NCI-H748 treated with DMSO at 0.1 percent for 48 hours (cell line): ENCODE results near the gene ECT2L.

ENCODE experiments used
- DNase-seq: peaks from one replicate; lab custom pipeline; 2025; lab: John Stamatoyannopoulos, UW

Gene ECT2L

DNA sequence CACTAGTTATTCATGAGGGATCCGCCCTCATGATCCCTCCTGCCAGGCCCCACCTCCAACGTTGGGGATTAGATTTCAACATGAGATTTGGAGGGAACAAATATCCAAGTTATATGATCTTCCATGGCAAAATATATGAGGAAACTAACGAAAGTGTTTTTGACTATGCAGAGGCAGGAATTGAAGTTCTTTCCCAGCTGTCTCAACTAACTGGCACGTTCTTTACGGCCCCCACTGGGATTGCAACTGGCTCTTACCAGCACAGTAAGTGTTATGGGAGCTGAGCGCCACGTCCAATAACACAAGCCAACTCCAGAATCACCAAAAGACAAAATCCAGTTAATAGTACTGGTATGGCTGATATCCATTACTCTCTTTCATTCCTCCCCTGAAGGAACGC is 66.6 kb downstream of the ECT2L start:
- no peak for DNase-seq

DNA sequence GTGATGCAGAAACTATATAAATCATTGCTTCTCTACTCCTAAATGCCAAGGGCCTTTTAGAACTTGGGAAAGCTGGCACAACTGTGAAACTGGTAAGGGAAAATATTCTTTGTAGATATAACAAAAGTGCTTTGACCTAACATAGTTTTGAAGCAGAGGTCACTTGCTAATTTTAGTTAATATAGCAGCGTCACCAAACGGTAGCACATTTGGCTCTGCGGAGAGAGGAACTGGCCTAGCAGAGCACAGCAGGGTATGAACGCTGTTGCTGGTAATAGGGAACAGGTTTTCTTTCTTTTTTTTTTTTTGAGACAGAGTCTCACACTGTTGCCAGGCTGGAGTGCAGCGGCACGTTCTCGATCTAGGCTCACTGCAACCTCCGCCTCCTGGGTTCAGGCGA is 67.4 kb downstream of the ECT2L start:
- DNase-seq = no peak

DNA sequence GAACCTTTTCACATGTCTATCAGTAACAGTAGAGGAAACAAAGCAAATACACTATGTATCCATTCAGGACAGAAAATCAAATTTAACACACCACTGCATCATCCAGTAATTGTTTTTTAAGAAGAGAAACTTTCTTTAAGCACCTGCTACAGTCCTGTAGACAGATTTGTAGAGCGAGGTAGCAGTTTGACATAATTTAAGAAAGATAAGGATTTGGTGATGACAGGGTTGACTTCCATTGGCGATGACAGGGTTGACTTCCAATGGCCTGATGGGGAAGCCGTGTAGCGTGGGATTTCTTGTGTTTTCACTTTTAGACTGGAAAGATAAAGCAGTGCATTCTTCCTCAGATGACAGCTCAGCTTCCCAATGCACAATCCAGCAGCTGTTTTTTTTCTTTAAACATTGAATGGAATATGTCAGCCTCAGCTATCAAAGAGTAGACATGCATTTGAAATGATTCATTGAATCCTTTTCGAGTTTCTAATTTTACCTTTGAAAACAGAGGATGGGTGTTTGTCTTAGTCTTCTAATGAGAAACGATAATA is 68.5 kb downstream of the ECT2L start:
- no peak for DNase-seq

DNA sequence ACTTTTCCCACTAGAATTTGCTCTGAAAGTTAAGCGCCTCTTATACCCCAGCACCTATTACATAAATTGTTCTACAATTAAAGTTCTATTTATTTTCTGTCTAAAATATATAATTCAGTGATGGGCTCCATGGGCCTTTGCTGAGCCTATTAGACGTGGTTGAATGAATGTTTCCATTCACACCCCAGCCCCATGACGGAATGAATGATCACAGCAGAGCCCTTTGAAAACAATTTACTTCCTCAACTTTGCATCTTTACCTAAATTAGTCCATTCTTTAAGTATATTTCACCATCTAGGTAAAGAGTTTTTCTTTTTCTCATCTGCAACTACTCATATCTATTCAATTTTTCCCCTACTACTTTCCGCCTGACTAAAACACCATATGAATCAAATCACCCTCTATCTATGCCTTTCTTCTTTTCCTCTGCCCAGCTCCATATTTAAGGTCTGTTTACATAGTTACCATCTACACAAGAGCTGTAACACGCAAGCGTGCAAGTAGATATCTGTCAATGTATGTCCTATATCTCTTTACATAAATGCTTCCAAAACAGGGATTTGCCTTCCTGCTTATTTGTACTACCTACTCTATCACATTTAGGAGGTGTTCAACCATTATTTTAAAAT is 69.7 kb downstream of the ECT2L start:
- DNase-seq = no peak

DNA sequence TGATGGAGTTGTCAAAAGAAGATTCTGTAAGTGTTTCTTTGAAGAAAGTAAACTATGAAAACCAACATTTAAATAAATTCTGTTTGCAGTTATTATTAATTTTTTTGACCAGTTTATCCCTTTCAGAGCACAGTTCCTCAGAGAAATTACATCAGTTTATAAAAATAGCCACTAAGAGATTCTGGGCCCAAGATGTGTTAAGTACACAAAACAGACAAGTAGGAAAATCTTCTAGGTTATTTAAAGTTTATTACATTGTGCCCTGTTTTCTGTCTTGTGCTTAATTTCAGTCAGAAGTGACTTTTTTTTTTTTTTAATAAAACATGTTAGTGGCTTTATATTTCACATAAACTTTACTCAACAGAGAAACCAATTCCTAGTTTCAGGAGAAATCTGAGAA is 72.3 kb downstream of the ECT2L start:
- DNase-seq = no peak

DNA sequence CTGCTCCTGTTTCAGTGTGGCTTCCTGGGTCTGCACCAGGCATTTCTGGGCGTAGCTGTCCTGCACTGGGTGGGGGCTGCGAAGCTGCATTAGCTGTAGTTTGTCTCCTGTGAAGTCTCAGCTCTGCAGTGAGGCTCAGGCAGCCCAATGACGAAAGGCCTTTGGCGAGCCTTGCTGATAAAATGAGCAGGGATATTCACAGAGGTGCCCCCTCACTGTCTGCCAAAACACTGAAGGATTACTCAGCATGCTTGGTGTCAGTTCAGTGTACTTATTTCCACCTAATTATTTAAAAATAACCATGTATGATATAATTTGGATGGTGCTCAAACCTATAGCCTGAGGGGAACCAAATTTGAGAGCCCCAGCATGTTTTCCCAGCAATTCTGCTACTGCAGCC is 73.5 kb downstream of the ECT2L start:
- no peak for DNase-seq

DNA sequence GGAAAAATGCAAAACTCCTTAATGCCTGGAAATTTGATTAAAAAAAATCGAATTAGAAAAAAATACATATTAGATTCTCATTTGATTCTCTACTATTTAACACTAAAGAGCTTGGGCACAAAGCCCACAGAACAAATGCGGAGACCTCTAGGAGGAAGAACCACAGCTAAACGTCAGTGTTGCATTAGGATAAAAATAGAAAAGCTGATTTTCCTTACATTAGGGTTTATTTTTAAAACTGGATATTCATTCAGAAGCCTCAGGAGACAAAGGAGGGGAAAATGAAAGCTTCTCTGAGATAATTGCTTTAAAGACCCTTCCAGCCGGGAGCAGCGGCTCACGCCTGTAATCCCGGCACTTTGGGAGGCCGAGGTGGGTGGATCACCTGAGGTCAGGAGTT is 77.3 kb downstream of the ECT2L start:
- DNase-seq = no peak

DNA sequence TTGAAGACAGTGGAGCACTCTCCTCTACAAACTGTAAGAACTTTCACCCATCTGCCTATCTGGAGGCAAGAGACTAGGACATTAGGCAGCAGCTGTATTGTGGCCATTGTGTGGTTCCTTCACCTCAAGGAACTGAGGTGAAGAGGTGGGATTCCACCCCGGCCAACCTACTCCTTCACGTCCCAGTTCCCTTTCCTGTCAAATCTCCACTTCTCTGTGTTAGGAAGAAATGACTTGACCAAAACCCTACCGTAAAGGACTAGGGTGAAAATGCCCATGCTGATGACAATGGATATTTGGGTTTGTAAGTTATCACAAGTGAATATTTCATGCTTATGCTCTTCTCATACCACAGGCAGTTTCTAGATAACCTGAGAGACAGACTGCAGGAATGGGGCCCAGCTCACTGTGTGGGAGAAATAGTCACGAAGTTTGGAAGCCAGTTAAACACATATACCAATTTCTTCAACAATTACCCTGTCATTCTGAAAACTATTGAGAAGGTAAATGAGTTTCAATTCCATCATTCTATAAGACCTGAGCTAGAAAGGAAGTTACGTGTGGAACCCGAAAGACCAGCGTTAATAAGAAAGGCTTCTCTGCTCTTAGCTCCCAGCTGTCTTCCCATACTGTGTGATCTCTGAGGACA is 86.6 kb downstream of the ECT2L start:
- DNase-seq = no peak

DNA sequence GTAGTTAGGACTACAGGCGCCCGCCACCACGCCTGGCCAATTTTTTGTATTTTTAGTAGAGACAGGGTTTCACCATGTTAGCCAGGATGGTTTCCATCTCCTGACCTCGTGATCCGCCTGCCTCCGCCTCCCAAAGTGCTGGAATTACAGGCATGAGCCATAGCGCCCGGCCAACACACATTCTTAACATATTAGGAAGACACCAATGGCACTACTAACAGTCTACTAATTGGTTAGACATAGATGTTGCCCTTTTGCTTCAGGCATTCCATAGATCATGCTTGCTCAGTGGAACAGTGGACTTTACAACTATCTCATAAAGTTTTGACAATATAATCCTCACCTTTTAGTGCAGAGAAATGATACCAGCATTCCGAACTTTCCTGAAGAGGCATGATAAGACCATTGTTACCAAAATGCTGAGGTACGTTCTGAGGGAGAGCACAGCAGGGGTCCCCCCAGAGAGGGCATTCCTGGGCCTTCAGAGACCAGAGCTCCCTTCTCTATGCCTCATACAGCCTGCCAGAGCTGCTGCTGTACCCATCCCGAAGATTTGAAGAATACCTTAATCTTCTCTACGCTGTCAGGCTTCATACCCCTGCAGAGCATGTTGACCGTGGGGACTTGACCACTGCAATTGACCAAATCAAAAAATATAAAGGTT is 89.4 kb downstream of the ECT2L start:
- no peak for DNase-seq

DNA sequence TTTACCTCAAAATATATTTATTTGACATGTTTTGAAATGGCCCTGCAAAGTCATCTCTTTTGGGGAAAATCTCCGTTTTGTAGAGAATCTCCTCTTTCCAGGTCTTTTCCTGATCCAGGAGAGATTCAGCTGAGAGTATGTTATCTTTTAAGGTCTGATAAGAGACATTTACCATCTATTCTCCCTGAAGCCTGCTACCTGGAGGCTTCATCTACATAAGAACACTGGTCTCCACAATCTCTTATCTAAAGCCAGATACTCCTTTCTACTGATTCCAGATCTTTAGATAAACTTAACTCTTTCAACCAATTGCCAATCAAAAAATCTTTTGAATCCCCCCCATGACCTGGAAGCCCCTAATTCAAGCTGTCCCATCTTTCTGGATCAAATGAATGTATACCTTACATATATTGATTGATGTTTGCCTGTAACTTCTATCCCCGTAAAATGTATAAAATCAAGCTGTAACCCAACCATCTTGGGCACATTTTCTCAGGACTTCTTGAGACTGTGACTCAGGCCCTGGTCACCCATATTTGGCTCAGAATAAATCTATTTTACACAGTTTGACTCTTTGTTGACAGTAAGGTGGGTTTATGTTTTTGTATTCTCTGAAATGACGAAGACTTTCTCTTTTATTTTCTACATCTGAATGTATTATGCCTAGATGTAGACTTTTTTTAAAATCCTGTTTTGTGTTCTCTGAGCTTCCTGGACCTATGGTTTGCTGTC is 95.5 kb downstream of the ECT2L start:
- DNase-seq = no peak

DNA sequence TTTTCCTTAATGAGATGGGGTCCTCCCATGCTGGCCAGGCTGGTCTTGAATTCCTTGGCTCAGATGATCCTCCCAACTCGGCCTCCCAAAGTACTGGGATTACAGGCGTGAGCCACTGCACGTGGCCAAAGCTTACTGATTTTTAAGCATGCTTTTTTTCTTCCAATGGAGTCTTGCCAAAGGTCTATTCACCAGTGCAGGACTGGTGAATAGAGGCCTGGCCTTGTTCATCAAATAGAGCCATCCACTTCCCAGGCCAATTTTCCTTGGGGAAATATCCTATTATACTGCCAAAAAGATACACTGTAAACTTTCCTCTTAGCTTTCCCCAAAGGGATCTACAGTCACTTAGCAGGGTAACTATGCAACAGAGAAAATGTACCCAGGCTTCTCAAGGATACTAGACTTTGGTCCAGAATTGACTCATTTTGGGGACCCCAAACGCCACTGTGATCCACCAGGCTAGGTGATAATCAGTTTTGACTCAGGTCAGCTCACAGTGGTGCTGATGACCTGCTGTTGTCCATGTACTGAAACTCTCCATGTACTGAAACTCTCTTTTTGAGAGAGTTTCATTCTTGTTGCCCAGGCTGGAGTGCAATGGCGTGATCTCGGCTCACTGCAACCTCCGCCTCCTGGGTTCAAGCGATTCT is 100.3 kb downstream of the ECT2L start:
- no peak for DNase-seq

DNA sequence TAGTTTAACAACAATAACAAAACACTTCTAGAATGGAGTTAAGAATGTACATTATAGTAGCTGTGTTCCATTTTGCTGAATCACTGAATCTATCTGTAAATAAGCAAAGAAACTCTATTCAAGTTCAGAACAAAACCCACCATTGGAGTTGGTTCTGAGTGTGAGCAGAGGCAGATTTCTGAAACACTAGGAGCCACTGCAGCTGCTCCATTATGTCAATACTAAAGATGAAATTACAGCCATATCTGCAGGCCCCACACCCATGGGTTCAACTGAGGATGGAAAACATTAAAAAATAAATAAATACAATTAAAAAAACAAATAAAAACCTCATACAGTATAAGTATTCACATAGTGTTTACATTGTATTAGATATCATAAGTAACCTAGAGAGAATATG is 101.1 kb downstream of the ECT2L start:
- no peak for DNase-seq

DNA sequence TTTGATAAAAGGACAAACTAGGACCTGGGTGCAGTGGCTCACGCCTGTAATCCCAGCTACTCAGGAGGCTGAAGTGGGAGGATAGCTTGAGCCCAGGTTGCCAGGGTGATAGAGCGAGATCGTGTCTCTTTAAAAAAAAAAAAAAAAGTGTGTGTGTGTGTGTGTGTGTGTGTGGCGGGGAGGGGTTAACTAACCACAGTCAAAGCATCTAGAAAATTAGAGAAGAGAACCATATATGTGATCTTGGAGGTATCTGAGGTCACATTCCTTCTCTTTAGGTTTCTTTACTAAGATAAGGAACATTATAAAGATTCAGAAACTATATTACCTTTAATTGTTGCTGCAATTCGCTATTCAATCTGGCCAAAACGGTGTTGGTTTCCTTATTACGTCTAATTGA is 111.3 kb downstream of the ECT2L start:
- no peak for DNase-seq

DNA sequence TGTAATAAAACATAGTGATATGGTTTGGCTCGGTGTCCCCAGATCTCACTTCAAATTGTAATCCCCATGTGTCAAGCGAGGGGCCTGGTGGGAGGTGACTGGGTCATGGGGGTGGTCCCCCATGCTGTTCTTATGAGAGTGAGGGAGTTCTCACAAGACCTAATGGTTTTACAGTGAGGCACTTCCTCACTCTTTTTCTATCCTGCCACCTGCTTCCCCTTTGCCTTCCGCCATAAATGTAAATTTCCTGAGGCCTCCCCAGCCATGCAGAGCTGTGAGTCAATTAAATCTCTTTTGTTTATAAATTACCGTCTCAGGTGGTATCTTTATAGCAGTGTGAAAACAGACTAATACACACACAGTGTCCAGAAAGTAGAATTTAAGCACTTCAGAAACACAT is 113.6 kb downstream of the ECT2L start:
- no peak for DNase-seq

DNA sequence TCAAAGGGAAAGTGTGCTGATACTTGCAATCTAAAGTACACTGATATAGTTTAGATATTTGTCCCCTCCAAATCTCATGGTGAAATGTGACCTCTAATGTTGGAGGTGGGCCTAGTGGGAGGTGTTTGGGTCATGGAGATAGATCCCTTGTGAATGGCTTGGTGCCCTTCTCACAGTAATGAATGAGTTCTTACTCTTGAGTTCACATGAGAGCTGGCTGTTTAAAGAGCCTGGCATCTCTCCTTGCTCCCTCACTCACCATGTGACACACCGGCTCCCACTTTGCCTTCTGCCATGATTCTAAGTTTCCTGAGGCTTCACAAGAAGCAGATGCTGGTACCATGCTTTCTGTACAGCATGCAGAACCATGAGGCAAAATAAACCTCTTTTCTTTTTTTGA is 114.1 kb downstream of the ECT2L start:
- DNase-seq = no peak

DNA sequence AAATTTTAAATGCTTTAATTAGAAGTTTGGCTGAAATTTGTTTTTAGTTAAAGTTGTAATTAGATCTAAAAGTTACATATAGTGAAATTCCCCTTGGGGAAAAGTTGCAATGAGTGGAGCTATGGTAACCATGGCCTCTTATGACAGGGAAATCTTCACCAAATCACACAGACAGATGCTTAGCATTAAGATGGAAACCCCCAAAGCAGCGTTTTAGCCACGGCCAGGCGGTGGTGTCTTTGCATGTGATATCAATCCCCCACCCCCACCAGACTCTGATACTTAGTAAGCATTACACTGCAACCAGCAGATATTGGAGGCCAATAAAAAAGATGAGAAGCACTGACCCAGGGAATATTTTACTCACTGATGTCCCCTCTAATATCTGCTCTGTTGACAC is 116.4 kb downstream of the ECT2L start:
- DNase-seq = no peak

DNA sequence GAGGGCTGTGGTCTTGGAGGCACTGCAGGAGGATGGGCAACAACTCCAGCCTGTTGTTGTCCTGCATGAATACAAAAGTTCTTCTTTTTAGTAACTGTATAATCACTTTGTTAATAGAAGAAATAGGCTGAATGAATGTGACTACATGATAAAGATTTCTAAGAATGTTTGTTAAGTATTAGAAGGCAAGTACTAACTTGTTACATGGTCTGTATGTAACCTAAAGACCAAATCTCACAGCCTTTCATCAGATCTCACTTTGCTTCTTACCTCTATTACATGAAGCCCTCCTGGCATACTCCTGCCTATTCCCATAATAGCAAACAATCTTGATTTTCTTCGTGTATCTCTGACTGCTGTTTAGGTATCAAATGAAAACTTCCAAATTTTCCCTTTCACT is 118.8 kb downstream of the ECT2L start:
- DNase-seq = no peak

DNA sequence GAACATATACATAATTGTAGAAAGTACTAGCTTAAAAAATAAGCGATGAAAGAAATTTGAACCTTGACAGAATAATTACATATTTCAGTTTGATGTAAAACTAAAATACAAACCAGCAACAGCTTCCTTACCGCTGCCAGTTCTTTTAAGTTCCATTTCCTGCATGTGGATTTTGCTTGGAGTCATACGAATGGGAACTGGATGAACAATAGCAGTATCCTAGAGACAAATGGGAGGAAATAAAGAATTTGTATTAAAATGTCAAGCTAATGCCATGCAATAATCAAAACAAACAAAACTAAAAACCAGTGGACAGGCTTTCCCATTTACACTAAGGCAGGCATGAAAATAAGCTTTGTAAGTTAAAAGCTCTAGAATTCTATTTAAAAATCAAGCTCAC is 125.0 kb downstream of the ECT2L start:
- no peak for DNase-seq

DNA sequence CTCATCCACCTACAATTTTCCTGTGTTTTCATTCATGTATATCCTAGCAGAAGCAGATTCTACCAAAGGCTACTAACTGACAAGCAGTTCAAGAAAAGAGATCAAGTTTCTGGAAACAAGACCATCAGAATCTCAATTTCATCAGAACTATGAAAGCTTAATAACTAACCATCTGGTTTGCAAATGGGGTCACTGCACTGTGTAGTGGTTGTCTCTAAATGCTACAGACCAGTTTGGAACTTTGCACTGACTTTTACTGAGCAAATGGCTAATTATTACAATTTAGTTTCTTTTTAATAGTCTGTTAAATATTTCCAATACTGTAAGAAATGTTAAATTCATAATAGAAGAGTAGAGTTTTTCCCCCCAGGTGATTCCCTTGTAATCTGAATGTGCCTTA is 127.7 kb downstream of the ECT2L start:
- DNase-seq = no peak

DNA sequence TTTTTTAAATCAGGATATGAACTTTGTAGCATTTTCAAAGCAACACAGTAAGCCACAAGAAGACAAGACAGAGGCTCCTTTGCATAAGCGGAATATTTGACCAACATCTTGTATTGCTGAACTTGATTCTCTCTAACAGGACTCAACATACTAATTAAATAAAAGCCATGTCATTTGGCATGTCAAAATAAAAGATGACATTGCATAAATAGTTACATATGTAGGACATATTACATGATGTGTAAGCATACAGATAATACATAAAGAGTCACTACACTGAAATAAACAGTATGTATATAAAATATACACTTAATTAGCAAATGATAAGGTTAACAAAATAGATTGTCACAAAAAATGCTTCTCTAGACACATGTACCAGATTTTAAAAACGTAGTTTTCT is 129.9 kb downstream of the ECT2L start:
- no peak for DNase-seq

DNA sequence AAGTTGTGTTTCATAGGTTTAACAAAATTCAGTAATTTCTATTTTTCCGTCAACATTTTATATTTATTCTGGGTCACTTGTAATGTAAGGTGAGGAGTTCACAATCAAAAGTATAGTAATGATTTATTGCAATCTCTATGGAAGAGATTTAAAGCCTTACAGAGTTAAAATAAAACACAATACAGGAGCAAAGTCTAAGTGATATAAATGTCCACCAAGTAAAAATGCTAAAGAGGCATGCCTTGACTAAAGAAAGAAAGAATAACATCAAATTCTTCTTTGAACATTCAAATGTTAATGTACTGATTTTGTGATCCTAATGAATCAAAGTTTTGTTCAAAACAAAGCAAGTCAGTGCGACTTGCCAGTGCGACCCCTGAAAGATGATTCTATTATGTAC is 130.7 kb downstream of the ECT2L start:
- no peak for DNase-seq

DNA sequence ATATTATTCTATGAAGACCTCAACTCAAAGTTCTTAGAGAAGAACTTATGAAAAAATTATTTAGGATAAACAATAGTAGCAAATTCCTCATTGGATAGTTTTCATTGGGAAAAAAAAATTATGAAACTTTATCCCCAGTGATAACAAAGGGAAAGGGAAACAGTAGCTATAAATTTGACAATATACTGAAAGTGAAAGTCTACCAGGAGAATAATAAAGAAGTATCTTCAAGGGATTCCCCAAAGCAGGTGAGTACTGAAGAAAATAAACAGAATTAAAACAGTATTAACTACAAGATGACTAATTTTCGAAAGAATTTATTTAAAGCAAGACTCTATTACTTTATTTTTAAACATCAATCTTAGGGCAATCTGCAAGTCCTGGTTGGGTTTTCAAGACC is 135.8 kb downstream of the ECT2L start:
- DNase-seq = no peak
